ENCODE results near the gene RIMBP2. TPM values are rescaled to one million over a fixed set of nuclear protein-coding genes. Genes with fewer than 3 reads are reported as not detected.

RIMBP2 gene
- total RNA-seq, 1 experiment from 2014 or later = not detected

DNA sequence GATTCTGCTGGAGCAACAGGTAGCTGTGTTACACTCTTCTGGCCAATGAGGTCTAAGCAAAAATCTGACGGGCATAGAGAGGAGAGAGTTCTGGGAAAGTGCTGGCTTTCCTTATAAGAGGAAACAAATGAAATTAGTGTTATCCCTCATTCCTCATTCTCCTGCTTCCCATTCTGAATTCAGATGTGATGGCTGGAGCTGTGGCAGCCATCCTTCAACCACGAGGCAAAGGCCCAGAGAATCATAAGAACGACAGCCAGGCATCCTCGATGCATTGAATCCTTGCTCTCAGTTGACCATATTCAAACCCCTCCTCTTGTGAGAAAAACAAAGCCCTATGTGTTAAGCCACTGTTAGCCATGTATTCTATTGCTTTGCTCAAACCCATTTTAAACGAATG is 27.5 kb upstream of the RIMBP2 start:
- no peaks in the 10 kb centered on the region for H3K4me1 ChIP-seq

DNA sequence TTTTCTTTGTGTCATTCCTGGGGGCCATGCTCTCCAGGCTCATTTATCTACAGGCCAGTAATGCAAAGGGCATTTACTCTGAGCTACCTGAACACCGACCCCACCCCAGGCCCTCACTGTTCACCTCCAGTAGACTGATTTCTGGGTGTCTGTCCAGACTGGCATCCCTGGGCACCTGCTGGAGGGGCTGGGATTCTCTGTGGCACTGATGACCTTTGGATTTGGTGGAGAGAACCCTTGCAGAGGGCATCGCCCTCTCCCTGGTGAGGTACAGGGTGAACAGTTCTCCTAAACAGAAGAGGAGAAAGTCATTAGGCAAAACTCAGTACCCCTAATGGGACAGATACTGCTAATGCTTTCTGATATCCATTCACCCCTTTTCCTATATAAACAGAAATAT is 27.1 kb upstream of the RIMBP2 start:
- ChIA-PET CTCF (no interaction called here), POLR2A (no interaction called here)
- H3K36me3 ChIP-seq (ENCODE audit: control insufficient read depth, insufficient read depth, low read length) = no peaks in the 10 kb centered on the region
- H3K4me3 Mint-ChIP-seq (ENCODE audit: unreplicated experiment) = no peak overlapping the region
- no peaks in the 10 kb centered on the region for H3K4me1 ChIP-seq
- H3K4me1 Mint-ChIP-seq (ENCODE audit: low read depth, unreplicated experiment) = no peaks in the 10 kb centered on the region
- no peak overlapping the region for H3K4me3 ChIP-seq (ENCODE audit: low read depth, low read length)
- no peaks in the 10 kb centered on the region for H3K9me3 ChIP-seq
- no peaks in the 10 kb centered on the region for H3K36me3 Mint-ChIP-seq (ENCODE audit: insufficient read depth, unreplicated experiment)
- H3K27ac Mint-ChIP-seq (ENCODE audit: unreplicated experiment) = no peak overlapping the region
- peaks cover 9% of the 10 kb centered on the region for H3K27me3 Mint-ChIP-seq (ENCODE audit: insufficient read depth, unreplicated experiment)
- intact Hi-C loops (cut with micrococcal nuclease; ENCODE audit: unreplicated experiment) = no loop called here
- peaks cover 10% of the 10 kb centered on the region for H3K9me3 Mint-ChIP-seq (ENCODE audit: unreplicated experiment)
- TF ChIP-seq, protein P1, sequence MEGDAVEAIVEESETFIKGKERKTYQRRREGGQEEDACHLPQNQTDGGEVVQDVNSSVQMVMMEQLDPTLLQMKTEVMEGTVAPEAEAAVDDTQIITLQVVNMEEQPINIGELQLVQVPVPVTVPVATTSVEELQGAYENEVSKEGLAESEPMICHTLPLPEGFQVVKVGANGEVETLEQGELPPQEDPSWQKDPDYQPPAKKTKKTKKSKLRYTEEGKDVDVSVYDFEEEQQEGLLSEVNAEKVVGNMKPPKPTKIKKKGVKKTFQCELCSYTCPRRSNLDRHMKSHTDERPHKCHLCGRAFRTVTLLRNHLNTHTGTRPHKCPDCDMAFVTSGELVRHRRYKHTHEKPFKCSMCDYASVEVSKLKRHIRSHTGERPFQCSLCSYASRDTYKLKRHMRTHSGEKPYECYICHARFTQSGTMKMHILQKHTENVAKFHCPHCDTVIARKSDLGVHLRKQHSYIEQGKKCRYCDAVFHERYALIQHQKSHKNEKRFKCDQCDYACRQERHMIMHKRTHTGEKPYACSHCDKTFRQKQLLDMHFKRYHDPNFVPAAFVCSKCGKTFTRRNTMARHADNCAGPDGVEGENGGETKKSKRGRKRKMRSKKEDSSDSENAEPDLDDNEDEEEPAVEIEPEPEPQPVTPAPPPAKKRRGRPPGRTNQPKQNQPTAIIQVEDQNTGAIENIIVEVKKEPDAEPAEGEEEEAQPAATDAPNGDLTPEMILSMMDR (IDR thresholded peaks at IDR 0.05; ENCODE audit: insufficient read depth in 1 of 2, low read depth in 1 of 2, low read length in 1 of 2, severe bottlenecking in 1 of 2, unreplicated experiment in 1 of 2) = no peak
- BruUV-seq (replicated peaks) = no TSS peak
- no peaks in the 10 kb centered on the region for H3K27me3 ChIP-seq (replicated peaks; ENCODE audit: control insufficient read depth, insufficient read depth, low read length)
- no peak for DNase-seq

More for the DNA sequence above, 27.5 kb upstream of the RIMBP2 start:
- H3K36me3 Mint-ChIP-seq (ENCODE audit: insufficient read depth, unreplicated experiment) = no peaks in the 10 kb centered on the region
- no peak for DNase-seq
- intact Hi-C loops (cut with micrococcal nuclease; ENCODE audit: unreplicated experiment) = no loop called here
- no peak overlapping the region for H3K4me3 Mint-ChIP-seq (ENCODE audit: unreplicated experiment)
- H3K27me3 Mint-ChIP-seq (ENCODE audit: insufficient read depth, unreplicated experiment) = peaks cover 9% of the 10 kb centered on the region
- no peaks in the 10 kb centered on the region for H3K27me3 ChIP-seq (replicated peaks; ENCODE audit: control insufficient read depth, insufficient read depth, low read length)
- ChIA-PET CTCF (no interaction called here), POLR2A (no interaction called here)
- H3K27ac Mint-ChIP-seq (ENCODE audit: unreplicated experiment) = no peak overlapping the region
- no peaks in the 10 kb centered on the region for H3K4me1 Mint-ChIP-seq (ENCODE audit: low read depth, unreplicated experiment)
- no peaks in the 10 kb centered on the region for H3K9me3 ChIP-seq
- TF ChIP-seq, protein P1 (IDR thresholded peaks at IDR 0.05; ENCODE audit: insufficient read depth in 1 of 2, low read depth in 1 of 2, low read length in 1 of 2, severe bottlenecking in 1 of 2, unreplicated experiment in 1 of 2) = no peak
- no peaks in the 10 kb centered on the region for H3K36me3 ChIP-seq (ENCODE audit: control insufficient read depth, insufficient read depth, low read length)
- no peak overlapping the region for H3K4me3 ChIP-seq (ENCODE audit: low read depth, low read length)
- no TSS peak for BruUV-seq (replicated peaks)
- H3K9me3 Mint-ChIP-seq (ENCODE audit: unreplicated experiment) = peaks cover 10% of the 10 kb centered on the region

DNA sequence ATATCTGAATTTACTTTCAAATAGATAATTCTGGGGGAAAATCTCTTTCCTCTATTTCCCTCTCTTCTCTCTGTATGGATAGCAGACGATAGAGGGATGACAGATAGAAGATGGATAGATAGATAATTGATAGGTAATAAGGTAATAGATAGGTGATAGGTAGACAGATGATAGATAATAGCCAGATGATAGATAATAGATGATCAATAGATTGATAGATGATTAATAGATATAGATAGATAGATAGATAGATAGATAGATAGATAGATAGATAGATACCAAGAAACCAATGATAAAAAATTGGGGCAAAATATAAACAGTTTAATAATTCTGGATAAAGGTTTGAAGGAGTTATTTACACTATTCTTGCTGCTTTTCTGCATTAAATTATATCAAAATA is 26.6 kb upstream of the RIMBP2 start:
- Mint-ChIP-seq H3K27ac (ENCODE audit: unreplicated experiment) (no peak overlapping the region), H3K4me1 (ENCODE audit: low read depth, unreplicated experiment) (no peaks in the 10 kb centered on the region), H3K9me3 (ENCODE audit: unreplicated experiment) (peaks cover 10% of the 10 kb centered on the region), H3K36me3 (ENCODE audit: insufficient read depth, unreplicated experiment) (no peaks in the 10 kb centered on the region), H3K27me3 (ENCODE audit: insufficient read depth, unreplicated experiment) (peaks cover 5% of the 10 kb centered on the region), H3K4me3 (ENCODE audit: unreplicated experiment) (no peak overlapping the region)
- ChIA-PET POLR2A (no interaction called here), CTCF (no interaction called here)
- TF ChIP-seq, protein P1 (IDR thresholded peaks at IDR 0.05; ENCODE audit: insufficient read depth in 1 of 2, low read depth in 1 of 2, low read length in 1 of 2, severe bottlenecking in 1 of 2, unreplicated experiment in 1 of 2) = no peak
- DNase-seq = no peak
- Histone ChIP-seq H3K36me3 (ENCODE audit: control insufficient read depth, insufficient read depth, low read length) (no peaks in the 10 kb centered on the region), H3K4me3 (ENCODE audit: low read depth, low read length) (no peak overlapping the region), H3K9me3 (no peaks in the 10 kb centered on the region), H3K27me3 (replicated peaks; ENCODE audit: control insufficient read depth, insufficient read depth, low read length) (no peaks in the 10 kb centered on the region), H3K4me1 (no peaks in the 10 kb centered on the region)
- intact Hi-C loops (cut with micrococcal nuclease; ENCODE audit: unreplicated experiment) = no loop called here
- BruUV-seq (replicated peaks) = no TSS peak

All from Caco-2 (cell line).